Mucosa of descending colon (tissue), 3 donors: ENCODE measurements around the gene ITGA4. TPM values are rescaled to one million over a fixed set of nuclear protein-coding genes. Genes with fewer than 3 reads are reported as not detected.

Experiments
- ATAC-seq: fragments of 200-7000 bp; cut with Tn5 transposase; one replicate; pipeline ENCODE4 v1.9.1; 2020; ENCODE audit warnings: mild to moderate bottlenecking, moderate library complexity
- DNase-seq, 3 donors: peaks; one replicate each; pipeline ENCODE4 v3.0.0-alpha.2; 2020
- H3K36me3 ChIP-seq: fragments of 200-600 bp; one replicate; pipeline ENCODE4 v1.8.0; 2021; ENCODE audit warnings: low read depth, mild to moderate bottlenecking
- H3K4me1 ChIP-seq: fragments of 200-600 bp; one replicate; pipeline ENCODE4 v1.8.0; 2021; ENCODE audit warnings: low read depth, mild to moderate bottlenecking
- H3K4me3 ChIP-seq: fragments of 200-600 bp; one replicate; pipeline ENCODE4 v1.8.0; 2021; ENCODE audit warnings: mild to moderate bottlenecking
- H3K9me3 ChIP-seq: fragments of 200-600 bp; one replicate; pipeline ENCODE4 v1.8.0; 2021; ENCODE audit warnings: mild to moderate bottlenecking
- intact Hi-C, 2 donors: fragments of 100-400 bp; cut with DNase I in 1 of 2; cut with micrococcal nuclease in 1 of 2; formaldehyde crosslinking; loops; one replicate each; pipeline versions ENCODE4 v1.11.0 to v1.11.1; 2022; cut with DNase I, micrococcal nuclease
- total RNA-seq, 3 donors: library from RNA; stranded (reverse); fragmentation: NEBNext Ultra II Directional in 2 of 3; extraction: Animal tissue kit (Norgen Biotek cat#: 25700) in 2 of 3; gene quantifications; one replicate each; pipeline versions ENCODE4 v1.2.1 to v1.2.4, GENCODE V29; 2021 to 2023
- TF ChIP-seq, protein P1 (sequence below): fragments of 200-600 bp; IDR thresholded peaks from one replicate; pipeline ENCODE4 v1.8.0; 2022; ENCODE audit warnings: antibody characterized with exemption, mild to moderate bottlenecking
- donor health status: DM: no; HTN: no; CAD: no; lungs with moderate emphysema.
- donor health status: DM: no; HTN: no; CAD: no.
- donor health status: DM: no; HTN: yes; CAD: no.

Gene ITGA4
- total RNA-seq, 3 donors from 2014 or later = 6.8 to 13.4 (median 11.6) TPM

DNA sequence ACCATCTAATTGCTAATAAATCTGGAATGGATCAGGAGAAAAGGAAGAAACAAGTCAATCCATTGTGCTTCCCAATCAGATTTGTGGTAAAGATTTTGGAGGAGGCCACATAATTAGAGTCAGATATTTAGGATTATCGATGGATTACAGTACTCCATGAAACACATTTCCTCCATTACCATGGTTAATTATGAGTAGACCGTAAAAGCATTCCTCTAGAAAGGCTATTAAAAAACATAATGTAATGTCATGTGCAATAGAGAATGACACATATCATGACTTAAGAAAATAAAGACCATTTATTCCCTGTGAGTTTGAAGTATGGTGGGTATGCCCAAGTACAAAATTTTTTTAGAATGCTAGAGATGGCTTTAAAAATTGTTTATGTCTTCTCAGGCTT lies 96.1 kb downstream of the ITGA4 start:
- DNase-seq = no peak
- TF ChIP-seq, protein P1, sequence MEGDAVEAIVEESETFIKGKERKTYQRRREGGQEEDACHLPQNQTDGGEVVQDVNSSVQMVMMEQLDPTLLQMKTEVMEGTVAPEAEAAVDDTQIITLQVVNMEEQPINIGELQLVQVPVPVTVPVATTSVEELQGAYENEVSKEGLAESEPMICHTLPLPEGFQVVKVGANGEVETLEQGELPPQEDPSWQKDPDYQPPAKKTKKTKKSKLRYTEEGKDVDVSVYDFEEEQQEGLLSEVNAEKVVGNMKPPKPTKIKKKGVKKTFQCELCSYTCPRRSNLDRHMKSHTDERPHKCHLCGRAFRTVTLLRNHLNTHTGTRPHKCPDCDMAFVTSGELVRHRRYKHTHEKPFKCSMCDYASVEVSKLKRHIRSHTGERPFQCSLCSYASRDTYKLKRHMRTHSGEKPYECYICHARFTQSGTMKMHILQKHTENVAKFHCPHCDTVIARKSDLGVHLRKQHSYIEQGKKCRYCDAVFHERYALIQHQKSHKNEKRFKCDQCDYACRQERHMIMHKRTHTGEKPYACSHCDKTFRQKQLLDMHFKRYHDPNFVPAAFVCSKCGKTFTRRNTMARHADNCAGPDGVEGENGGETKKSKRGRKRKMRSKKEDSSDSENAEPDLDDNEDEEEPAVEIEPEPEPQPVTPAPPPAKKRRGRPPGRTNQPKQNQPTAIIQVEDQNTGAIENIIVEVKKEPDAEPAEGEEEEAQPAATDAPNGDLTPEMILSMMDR = no peak
- Histone ChIP-seq H3K4me3 (no peak overlapping the region), H3K4me1 (no peaks in the 10 kb centered on the region), H3K36me3 (no peaks in the 10 kb centered on the region), H3K9me3 (no peaks in the 10 kb centered on the region)
- intact Hi-C loops = no loop called here
- ATAC-seq = no peak

DNA sequence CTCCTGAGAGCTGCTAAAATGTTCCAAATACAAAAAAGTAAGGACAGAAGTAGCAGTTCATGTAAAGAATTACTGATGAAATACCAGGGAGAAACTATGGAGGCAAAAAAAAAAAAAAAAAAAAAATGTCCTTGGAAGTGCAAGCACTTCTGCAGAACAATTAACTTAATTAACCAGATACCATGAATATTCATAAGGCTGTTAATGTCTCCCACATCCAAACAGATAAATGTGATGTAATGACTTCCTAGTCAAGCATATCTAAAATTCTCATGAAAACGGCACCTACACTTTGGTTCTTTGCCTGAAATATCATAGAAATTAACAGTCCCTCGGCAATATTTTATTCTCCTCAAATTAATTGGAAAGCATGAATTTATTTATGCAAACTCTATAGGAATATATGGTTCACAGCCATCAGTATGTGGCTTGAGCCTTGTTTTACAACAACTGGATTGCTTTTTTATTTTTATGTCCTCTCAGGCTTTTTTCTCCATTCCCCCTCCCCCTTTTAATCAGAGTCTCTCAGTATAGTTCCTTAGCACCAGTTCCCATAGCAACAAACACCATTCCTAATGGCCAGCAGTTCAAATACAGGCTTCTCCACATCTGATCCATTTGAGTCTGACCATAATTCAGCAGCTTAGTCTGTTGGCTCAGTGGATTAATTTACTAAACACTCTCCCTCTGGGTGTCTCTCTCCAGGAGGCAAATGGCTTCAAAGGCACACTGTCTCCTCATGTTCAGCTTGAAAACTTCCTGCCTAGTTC lies 97.1 kb downstream of the ITGA4 start:
- TF ChIP-seq, protein P1 = no peak
- ATAC-seq = no peak
- intact Hi-C loops = no loop called here

DNA sequence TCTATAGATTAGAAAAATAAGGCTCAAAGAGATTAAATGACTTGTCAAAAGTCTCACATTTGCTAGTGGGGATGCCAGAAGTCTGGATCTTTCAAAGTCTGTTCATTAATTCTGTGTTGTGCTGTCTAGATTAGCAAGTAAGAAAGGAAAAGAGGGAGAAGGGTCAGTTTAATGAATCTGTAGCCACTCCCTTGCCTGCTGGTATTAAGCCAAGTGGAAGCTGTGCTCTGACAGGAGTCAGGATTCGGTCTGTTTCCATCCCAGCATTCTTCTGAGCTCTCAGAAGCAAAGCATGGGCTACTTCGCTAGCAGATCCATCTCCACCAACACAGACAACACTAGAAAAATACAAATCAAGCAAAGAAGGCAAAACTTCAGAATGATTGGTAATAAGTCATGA lies 101.2 kb downstream of the ITGA4 start:
- H3K4me1 ChIP-seq = no peaks in the 10 kb centered on the region
- intact Hi-C loops = no loop called here
- no peaks in the 10 kb centered on the region for H3K36me3 ChIP-seq
- DNase-seq (no peak), ATAC-seq (no peak)
- TF ChIP-seq, protein P1 = no peak
- H3K9me3 ChIP-seq = no peaks in the 10 kb centered on the region
- no peak overlapping the region for H3K4me3 ChIP-seq

More for the DNA sequence above, 97.1 kb downstream of the ITGA4 start:
- Histone ChIP-seq H3K9me3 (no peaks in the 10 kb centered on the region), H3K36me3 (no peaks in the 10 kb centered on the region), H3K4me3 (no peak overlapping the region), H3K4me1 (no peaks in the 10 kb centered on the region)
- no peak for DNase-seq

DNA sequence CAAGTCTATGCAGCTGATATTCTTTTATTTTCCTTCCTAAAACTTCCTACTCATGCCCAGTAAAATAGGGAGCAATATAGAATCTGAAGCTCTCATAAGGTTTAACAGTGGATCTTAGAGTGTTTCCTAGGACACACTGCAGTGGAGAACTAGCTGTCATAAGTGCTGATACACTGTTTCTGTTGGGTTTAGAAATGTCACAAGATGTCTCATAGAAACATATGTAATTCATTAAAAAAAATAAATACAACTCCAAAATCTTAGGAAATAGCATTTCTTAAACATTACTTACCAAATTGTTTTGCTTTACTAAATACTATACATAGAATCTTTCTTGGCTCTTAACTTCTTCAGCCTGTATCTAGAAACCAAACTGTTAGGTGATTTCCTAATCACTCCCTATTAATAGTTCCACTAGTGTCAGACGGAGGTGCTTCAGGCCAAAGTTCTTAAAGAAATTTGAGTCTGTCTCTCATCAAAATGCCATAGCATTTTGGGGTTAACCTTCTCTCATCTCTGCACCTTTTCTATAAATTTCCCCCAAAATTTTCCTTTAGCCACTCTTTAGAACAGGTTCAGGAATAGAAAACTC lies 106.0 kb downstream of the ITGA4 start:
- DNase-seq (no peak), ATAC-seq (no peak)
- TF ChIP-seq, protein P1 = no peak
- no peak overlapping the region for H3K4me3 ChIP-seq
- no peaks in the 10 kb centered on the region for H3K9me3 ChIP-seq
- no peaks in the 10 kb centered on the region for H3K4me1 ChIP-seq
- no peaks in the 10 kb centered on the region for H3K36me3 ChIP-seq
- intact Hi-C loops = no loop called here

DNA sequence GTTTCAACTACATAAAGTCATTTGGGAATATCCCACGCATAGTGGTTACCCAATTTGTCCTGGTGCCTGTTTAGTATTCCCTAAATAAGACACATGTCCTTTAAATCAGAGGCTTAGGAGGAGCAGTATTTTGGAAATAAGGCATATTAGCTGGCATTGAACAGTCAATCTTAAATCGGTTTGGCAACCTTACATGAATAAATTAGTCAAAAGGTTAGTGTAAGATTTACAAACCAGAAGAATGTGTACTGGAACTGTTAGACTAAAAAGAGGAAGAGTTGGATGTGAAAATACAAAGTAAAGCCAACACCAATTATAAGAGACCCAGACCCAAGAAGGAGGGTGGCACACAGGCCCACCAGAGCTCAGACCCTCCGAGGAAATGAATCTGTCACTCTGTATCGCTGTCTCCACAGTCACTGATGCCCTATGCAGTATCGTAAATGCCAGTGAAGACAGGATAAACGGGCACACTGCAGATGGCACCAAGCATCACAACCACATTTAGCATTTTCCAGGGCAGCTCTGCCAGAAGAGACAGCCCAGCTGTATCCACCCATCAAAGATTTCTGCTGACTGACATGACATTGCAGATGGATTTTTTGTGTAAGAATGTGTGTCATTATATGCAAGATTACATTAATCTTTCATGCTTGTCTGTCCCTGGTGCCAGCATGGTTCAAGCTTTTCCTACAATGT lies 109.3 kb downstream of the ITGA4 start:
- Histone ChIP-seq H3K4me1 (no peaks in the 10 kb centered on the region), H3K9me3 (no peaks in the 10 kb centered on the region), H3K4me3 (no peak overlapping the region), H3K36me3 (no peaks in the 10 kb centered on the region)
- TF ChIP-seq, protein P1 = no peak
- no peak for DNase-seq
- ATAC-seq = no peak
- intact Hi-C loops = no loop called here
